Smooth muscle cell of bladder (primary cell): Measurements from ENCODE around the gene TRIM75. TPM values are rescaled to one million over a fixed set of nuclear protein-coding genes. Genes with fewer than 3 reads are reported as not detected.

ENCODE experiments used
- total RNA-seq: library from RNA; depleted of rRNA; stranded (reverse); fragments of >200 nt; gene quantifications from 2 replicates; pipeline ENCODE4 v1.2.3, GENCODE V29; 2014

The TRIM75 gene
- not detected in 2 replicates for total RNA-seq

DNA sequence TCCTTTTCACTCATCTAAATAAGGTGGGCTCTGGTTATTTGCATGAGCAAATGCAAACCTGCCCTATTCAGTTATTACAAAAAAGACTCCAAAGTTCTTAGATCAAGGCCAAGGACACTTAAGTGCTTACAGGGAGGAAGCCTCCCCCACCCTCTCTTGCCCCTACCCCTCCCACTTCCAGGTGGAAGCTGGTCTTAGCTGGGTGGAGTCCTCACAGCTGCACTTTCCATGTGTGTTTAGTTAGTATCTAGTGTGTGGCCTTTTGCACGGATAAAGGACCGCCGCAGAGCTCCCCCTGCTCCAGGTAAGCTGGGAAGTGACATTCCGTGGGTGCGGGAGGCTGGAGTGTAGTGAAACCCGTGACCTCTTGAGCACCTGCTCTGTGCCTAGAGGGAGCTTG lies at the start of gene TRIM75:
Gene TRIM75 (plus strand): TSS at position 222 of the 400 bp plus-strand sequence. CDS start 5,282 bp downstream, outside the sequence.

DNA sequence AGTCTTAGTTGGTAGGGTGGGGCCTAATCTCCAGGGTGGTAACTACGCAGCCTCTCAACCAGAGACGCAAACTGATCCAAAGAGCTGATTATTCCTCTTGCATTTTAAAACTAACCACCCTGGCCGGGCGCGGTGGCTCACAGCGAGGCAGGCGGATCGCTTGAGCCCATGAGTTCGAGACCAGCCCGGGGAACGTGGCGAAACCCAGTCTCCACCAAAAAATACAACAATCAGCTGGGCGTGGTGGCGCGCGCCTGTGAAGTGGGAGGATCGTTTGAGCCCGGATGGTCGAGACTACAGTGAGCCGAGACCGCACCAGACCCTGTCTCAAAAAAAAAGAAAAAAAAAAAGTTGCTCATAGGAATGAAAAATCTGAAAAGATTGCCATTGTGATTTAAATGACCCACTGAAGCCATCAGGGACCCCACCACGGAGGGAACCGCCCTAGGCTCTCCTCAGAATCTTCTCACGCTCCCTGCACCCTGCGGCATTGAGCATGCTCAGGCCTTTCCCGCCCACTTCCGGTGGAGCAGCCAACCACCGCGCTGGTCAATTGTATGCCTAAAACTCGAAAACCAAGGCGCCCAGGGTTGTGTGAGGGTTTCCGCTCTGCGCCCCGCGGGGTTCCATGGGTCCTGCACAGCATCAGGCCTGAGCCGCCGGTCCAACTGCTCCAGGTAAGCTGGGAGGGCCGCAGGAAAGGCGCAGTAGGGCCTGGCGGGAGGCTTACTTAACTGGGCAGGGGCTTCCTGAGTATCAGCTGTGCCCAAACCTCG lies 22.0 kb upstream of the TRIM75 start, which contains the start of gene TRIM60:
Gene TRIM60 (plus strand): TSS at position 564 of the 776 bp plus-strand sequence. CDS start 8,074 bp downstream, outside the sequence.

Other genes with a start within 250 kb of the TRIM75 start
- gene APELA, start 176.7 kb upstream of the TRIM75 start, total RNA-seq: not detected in 2 replicates
- gene TRIM61, start 76.2 kb upstream of the TRIM75 start, total RNA-seq: 2.1 and 2.6 TPM in 2 replicates
- not detected in 2 replicates for gene TRIM60, start 21.9 kb upstream of the TRIM75 start, total RNA-seq
- 3.6 and 6.3 TPM in 2 replicates for gene TMEM192, start 59.0 kb downstream of the TRIM75 start, total RNA-seq
- gene KLHL2, start 153.7 kb downstream of the TRIM75 start, total RNA-seq: 14.4 and 18.4 TPM in 2 replicates